ENCODE results near the gene GSTM1.

- TF ChIP-seq POLR2A (IDR thresholded peaks at IDR 0.05) = no peak
- no peak for TF ChIP-seq CTCF (IDR thresholded peaks at IDR 0.05)
Observed at GRCh38 chr1:109668123-109668775, 19.4 kb upstream of the GSTM1 start.
